AG10803 (cell line): ENCODE measurements around the gene TEX10.
A peak's percentile ranks its signal among the peaks of the same experiment; 100 is the strongest.
"Not testable (repeated sequence)": the region's sequence is repeated elsewhere in the genome, so short reads cannot be mapped to it uniquely, and the experiment has no call there.

Experiments
- DNase-seq: peaks from one replicate; pipeline ENCODE4 v3.0.0; 2010; ENCODE audit warnings: low read depth
- H3K4me3 ChIP-seq: 2 replicates; pipeline ENCODE4 v1.5.1; 2011; ENCODE audit warnings: mild to moderate bottlenecking, low read length, control low read depth
- TF ChIP-seq, protein P1 (sequence below): conservative IDR thresholded peaks from 2 replicates; pipeline ENCODE4 v1.5.1; 2011; ENCODE audit warnings: mild to moderate bottlenecking, low read length, control low read depth, inconsistent platforms

Gene TEX10

DNA sequence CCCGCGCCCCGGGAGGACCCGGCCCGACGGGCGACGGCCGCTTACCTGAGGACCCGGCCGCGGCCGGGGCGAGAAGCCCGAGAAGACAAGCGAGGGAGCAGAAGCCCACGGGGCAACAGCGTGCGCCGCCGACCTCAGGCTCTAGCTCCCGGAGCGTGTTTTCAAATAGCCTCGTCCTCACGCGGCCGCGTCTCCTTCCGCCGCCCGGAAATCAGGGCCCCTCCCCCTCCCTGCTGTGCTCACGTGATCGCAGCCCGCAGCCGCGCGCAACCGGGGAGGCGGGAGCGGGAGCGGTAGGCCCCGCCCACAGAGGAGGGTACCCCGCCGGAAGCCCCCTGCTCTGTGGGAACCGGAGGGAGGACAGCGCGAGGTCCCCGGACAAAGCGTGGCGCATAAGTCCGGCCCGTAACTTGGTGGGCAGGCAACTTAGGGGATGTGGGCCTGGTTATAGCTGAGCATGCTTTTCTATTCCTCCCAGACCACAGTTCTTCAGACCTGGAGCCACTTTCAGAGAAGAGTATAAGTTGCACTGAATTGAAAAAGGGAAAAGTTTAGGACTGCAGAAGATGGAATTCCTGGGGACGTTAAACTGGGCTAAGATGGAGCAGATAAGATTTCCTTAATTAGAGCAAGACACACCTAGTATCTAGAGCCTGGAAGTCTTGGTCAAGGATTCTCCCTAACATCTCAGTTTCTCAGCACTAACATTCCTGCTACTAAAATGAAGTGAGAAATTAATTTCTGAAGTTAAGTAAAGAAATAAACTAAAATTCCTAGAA is at the start of gene TEX10:
TSS of gene TEX10 (minus strand) at position 216 of the 779 bp plus-strand sequence. CDS start 3,579 bp downstream, outside the sequence.
- peak within 1 kb of the TSS; percentile 84 for H3K4me3 ChIP-seq
- DNase-seq, result peak; percentile 81
- TF ChIP-seq, protein P1, sequence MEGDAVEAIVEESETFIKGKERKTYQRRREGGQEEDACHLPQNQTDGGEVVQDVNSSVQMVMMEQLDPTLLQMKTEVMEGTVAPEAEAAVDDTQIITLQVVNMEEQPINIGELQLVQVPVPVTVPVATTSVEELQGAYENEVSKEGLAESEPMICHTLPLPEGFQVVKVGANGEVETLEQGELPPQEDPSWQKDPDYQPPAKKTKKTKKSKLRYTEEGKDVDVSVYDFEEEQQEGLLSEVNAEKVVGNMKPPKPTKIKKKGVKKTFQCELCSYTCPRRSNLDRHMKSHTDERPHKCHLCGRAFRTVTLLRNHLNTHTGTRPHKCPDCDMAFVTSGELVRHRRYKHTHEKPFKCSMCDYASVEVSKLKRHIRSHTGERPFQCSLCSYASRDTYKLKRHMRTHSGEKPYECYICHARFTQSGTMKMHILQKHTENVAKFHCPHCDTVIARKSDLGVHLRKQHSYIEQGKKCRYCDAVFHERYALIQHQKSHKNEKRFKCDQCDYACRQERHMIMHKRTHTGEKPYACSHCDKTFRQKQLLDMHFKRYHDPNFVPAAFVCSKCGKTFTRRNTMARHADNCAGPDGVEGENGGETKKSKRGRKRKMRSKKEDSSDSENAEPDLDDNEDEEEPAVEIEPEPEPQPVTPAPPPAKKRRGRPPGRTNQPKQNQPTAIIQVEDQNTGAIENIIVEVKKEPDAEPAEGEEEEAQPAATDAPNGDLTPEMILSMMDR, result no peak

DNA sequence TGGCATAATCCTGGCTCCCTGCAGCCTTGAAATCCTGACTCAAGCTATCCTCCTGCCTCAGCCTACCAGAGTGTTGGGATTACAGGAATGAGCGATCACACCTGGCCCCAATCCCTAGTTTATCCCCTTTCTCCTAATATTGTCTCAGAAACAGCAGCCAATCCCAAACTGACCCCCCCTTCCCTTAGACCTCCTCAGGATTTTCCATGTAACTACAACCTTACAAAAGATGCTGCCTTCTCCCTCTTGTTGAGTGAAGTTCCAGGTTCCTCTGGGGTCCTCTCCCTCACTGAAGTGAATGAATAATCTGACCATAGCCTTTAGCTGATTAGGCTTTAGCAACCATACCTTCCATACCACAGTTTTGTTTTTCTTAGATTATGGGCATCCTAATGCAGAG is 48.3 kb upstream of the TEX10 start:
- no peak overlapping the region for H3K4me3 ChIP-seq
- TF ChIP-seq, protein P1, result no peak
- no peak for DNase-seq

DNA sequence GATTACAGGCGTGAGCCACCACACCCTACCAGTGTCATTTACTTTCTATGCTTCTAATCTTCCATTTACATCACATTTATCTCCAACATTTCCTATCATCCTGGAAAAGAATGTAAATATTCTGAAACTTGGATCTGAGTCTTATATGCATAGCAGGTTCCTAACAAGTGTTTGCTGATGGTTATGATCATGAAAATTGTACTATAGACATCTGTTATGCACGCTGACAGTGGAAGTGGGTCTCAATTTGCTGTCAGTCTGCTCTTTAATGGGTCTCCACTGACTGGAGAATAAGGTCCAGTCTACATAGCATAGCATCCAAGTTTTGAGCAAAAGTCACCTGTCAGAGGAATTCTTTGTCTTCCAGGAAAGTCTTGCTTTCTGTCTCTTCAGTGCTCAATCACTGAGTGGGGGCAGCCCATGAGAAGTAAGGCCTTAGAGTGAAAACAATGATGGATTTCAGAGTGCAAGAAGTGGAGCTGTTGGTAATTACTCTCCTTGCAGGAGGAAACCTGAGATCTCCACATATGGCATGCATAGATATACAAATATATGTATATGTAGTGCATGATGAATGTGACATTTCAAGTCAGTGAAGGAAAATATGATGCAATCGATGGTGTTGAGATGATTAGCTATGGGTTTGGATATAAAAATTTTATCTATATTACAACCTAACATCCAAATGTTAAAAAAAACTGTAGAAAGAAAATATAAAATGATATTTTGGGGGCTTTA is 45.0 kb upstream of the TEX10 start:
- no peak overlapping the region for H3K4me3 ChIP-seq
- TF ChIP-seq, protein P1, result no peak
- no peak for DNase-seq

DNA sequence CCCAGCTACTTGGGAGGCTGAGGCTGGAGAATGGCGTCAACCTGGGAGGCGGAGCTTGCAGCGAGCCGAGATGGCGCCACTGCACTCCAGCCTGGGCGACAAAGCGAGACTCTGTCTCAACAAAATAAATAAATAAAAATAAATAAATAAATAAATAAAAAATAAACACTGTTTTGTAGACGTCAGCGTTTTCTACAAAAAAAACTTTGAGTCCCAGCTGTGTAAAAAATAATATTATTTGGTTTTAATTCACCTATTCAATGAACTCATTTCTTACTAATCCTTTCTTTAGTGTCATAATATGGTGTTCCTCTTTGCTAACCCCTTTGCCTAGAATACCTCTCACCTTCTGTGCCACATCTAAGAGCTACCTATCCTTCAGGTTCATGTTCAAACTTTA is 44.0 kb upstream of the TEX10 start:
- TF ChIP-seq, protein P1, result no peak
- no peak for DNase-seq
- no peak overlapping the region for H3K4me3 ChIP-seq

DNA sequence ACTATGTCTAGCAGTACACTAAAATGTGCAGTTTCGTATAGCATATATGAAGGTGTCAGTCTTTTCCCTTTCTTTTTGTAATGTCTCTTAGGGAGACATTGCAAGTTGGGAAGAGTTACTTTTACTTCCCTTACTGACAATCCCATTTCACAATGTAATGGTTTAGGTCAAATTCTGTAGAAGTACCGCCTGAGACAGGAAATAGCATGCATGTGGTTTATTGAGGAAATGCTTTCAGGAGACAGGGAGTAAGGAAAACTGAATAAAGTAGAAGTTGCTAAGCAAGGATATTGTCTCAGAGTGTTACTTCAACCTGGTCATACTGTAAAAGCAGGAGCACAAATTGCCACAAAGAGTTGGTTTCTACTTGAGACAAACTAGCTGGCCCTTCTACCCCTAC is 42.1 kb upstream of the TEX10 start:
- H3K4me3 ChIP-seq, result no peak overlapping the region
- peak; percentile 59 for DNase-seq
- TF ChIP-seq, protein P1, result no peak

DNA sequence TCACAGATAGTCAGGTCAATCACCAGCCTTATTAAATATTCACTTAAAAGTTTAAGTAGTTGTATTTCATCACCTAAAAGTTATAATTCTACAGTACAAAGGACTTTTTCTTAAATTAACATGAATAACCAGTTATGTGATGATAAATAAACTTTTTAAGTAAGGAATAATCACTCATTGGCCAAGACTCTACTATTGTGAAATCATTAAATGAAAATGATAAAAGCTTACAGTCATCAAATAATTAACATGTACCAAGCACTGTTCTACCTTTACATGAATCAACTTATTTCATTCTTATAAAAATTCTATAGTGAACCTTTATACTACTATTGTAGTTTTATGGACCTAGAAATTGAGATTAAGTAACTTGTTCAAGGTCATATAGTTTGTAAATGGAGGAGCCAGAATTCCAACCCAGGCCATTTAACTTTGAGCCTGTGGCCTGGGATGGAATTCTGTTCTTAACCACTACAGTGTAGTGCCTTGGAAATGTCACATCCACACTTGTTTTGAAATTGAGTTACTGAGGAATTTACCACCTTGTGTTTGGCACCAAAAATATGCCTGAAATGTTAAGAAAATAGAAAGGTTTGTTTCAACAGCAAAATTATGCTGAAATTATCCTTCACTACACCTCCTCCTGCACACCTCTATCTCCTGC is 41.4 kb upstream of the TEX10 start:
- peak; percentile 61 for DNase-seq
- TF ChIP-seq, protein P1, result no peak
- H3K4me3 ChIP-seq, result no peak overlapping the region

DNA sequence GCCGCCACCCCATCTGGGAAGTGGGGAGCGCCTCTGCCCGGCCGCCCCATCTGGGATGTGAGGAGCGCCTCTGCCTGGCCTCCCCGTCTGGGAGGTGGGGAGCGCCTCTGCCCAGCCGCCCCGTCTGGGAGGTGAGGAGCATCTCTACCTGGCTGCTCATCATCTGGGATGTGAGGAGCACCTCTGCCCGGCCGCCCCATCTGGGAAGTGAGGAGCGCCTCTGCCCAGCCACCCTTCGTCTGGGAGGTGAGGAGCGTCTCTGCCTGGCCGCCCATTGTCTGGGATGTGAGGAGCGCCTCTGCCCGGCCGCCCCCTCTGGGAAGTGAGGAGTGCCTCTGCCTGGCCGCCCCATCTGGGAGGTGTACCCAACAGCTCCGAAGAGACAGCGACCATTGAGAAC is 40.2 kb upstream of the TEX10 start:
- H3K4me3 ChIP-seq, DNase-seq: not testable (repeated sequence)
